ENCODE measurements around the gene CFHR4. TPM values are rescaled to one million over a fixed set of nuclear protein-coding genes. Genes with fewer than 3 reads are reported as not detected.
A peak's percentile ranks its signal among the peaks of the same experiment; 100 is the strongest.

Gene CFHR4
- total and polyA plus RNA-seq, 2 donors (not counting 1 experiment from before 2014, with no cell fraction given) = not detected

DNA sequence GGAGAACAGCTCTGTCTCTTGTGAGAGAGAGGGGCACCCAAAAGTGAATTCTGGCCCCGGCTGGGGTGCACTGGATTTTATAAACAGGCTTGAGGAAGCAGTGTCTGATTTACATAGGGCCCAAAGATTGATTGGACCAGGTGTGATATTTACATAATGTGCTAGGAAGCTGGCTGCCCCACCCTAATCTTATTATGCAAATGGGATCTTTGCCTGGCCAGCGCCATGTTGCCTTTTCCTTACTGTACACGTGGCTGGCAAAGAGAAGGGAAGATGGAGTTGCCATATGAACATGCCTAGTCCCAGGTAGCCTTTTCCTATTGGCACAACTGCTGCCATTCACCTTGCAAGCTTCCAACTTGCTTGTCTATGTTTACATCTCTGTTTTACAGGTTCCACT, 29.0 kb upstream of the CFHR4 start:
- Histone ChIP-seq H3K36me3 (replicated peaks in 1 of 2; ENCODE audit: control extremely low read depth in 1 of 2, control insufficient read depth in 1 of 2, extremely low read depth in 1 of 2, insufficient read depth in 2 of 2, low read length in 1 of 2) (no peaks in the 10 kb centered on the region), H4K20me1 (ENCODE audit: control insufficient read depth, insufficient read depth, low read length, poor library complexity, severe bottlenecking) (no peaks in the 10 kb centered on the region), H2AFZ (ENCODE audit: insufficient read depth, low read depth, low read length, poor library complexity, severe bottlenecking) (no peak overlapping the region), H3K9me3 (ENCODE audit: control extremely low read depth in 1 of 3, control insufficient read depth in 2 of 3, insufficient read depth in 1 of 3, low read length in 2 of 3) (no peaks in the 10 kb centered on the region), H3K9ac (ENCODE audit: low read length) (no peak overlapping the region), H3K27ac (ENCODE audit: low read length in 2 of 2) (no peak overlapping the region), H3K79me2 (ENCODE audit: control insufficient read depth, insufficient read depth, low read length) (no peaks in the 10 kb centered on the region), H3K4me2 (replicated peaks; ENCODE audit: low read depth, low read length, poor library complexity, severe bottlenecking) (no peak overlapping the region), H3K4me1 (ENCODE audit: control insufficient read depth in 2 of 2, insufficient read depth in 2 of 2, low read length in 2 of 2) (no peaks in the 10 kb centered on the region), H3K4me3 (ENCODE audit: control extremely low read depth in 1 of 5, extremely low read depth in 1 of 5, insufficient read depth in 1 of 5, low read depth in 2 of 5, low read length in 4 of 5) (no peak overlapping the region), H3K27me3 (replicated peaks in 1 of 4; ENCODE audit: control extremely low read depth in 1 of 4, control insufficient read depth in 3 of 4, insufficient read depth in 4 of 4, low read length in 3 of 4) (no peaks in the 10 kb centered on the region)
- H3K27ac Mint-ChIP-seq = no peak overlapping the region
- intact Hi-C loops (cut with micrococcal nuclease) = no loop called here
- TF ChIP-seq EZH2 (IDR thresholded peaks at IDR 0.05; ENCODE audit: borderline replicate concordance, insufficient read depth, low read depth, low read length, poor library complexity, severe bottlenecking) = no peak
- TF ChIP-seq, protein P1, sequence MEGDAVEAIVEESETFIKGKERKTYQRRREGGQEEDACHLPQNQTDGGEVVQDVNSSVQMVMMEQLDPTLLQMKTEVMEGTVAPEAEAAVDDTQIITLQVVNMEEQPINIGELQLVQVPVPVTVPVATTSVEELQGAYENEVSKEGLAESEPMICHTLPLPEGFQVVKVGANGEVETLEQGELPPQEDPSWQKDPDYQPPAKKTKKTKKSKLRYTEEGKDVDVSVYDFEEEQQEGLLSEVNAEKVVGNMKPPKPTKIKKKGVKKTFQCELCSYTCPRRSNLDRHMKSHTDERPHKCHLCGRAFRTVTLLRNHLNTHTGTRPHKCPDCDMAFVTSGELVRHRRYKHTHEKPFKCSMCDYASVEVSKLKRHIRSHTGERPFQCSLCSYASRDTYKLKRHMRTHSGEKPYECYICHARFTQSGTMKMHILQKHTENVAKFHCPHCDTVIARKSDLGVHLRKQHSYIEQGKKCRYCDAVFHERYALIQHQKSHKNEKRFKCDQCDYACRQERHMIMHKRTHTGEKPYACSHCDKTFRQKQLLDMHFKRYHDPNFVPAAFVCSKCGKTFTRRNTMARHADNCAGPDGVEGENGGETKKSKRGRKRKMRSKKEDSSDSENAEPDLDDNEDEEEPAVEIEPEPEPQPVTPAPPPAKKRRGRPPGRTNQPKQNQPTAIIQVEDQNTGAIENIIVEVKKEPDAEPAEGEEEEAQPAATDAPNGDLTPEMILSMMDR (IDR thresholded peaks at IDR 0.05) = no peak
- H3K4me3 Mint-ChIP-seq = no peak overlapping the region
- DNase-seq = no peak
- ATAC-seq (ENCODE audit: low read depth) = no peak
- POLR2A ChIA-PET = no interaction called here
- CTCF ChIA-PET = no interaction called here
- H3K9me3 Mint-ChIP-seq (ENCODE audit: insufficient read depth) = peaks cover 9% of the 10 kb centered on the region
- 56% methylated on average over 3 of the region's 3 CpGs for WGBS (ENCODE audit: insufficient coverage)
- no peaks in the 10 kb centered on the region for H3K4me1 Mint-ChIP-seq
- no peaks in the 10 kb centered on the region for H3K27me3 Mint-ChIP-seq

DNA sequence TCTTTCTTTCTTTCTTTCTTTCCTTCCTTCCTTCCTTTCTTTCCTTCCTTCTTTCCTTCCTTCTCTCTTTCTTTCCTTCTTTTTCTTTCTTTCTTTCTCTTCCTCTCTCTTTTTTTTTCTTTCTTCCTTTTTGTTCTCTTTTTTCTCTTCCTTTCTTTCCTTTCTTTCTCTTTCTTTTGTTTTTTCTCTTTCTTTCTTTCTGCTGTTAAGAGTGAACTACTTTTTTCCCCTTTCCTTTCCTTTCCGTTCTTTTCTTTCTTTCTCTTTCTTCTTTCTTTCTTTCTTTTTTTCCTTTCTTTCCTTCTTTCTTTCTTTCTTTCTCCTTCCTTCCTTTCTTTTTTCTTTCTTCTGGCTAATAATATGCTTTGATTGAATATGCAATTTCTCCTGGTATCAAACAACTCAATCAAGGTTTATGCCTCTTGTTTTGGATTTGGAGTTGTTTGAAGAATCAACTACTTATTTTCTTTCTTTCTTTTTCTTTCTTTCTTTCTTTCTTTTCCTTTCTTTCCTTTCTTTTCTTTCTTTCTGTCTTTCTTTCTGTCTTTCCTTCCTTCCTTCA, 27.4 kb upstream of the CFHR4 start:
- H3K4me2 ChIP-seq (replicated peaks; ENCODE audit: low read depth, low read length, poor library complexity, severe bottlenecking) = no peak overlapping the region
- H3K4me3 Mint-ChIP-seq = no peak overlapping the region
- no peak for ATAC-seq (ENCODE audit: low read depth)
- no peak overlapping the region for H2AFZ ChIP-seq (ENCODE audit: insufficient read depth, low read depth, low read length, poor library complexity, severe bottlenecking)
- CTCF ChIA-PET = no interaction called here
- H3K27me3 ChIP-seq (replicated peaks in 1 of 4; ENCODE audit: control extremely low read depth in 1 of 4, control insufficient read depth in 3 of 4, insufficient read depth in 4 of 4, low read length in 3 of 4) = no peaks in the 10 kb centered on the region
- WGBS (ENCODE audit: insufficient coverage) = no CpG with 5 or more reads among the region's 1 CpG
- H3K27ac Mint-ChIP-seq = no peak overlapping the region
- peaks cover 9% of the 10 kb centered on the region for H3K9me3 Mint-ChIP-seq (ENCODE audit: insufficient read depth)
- intact Hi-C loops (cut with micrococcal nuclease) = no loop called here
- no peak for TF ChIP-seq EZH2 (IDR thresholded peaks at IDR 0.05; ENCODE audit: borderline replicate concordance, insufficient read depth, low read depth, low read length, poor library complexity, severe bottlenecking)
- TF ChIP-seq, protein P1 (IDR thresholded peaks at IDR 0.05) = peak; percentile 41
- no peak for DNase-seq
- H3K36me3 ChIP-seq (replicated peaks in 1 of 2; ENCODE audit: control extremely low read depth in 1 of 2, control insufficient read depth in 1 of 2, extremely low read depth in 1 of 2, insufficient read depth in 2 of 2, low read length in 1 of 2) = no peaks in the 10 kb centered on the region
- no peaks in the 10 kb centered on the region for H3K4me1 Mint-ChIP-seq
- no peaks in the 10 kb centered on the region for H3K4me1 ChIP-seq (ENCODE audit: control insufficient read depth in 2 of 2, insufficient read depth in 2 of 2, low read length in 2 of 2)
- H3K79me2 ChIP-seq (ENCODE audit: control insufficient read depth, insufficient read depth, low read length) = no peaks in the 10 kb centered on the region
- no peaks in the 10 kb centered on the region for H3K9me3 ChIP-seq (ENCODE audit: control extremely low read depth in 1 of 3, control insufficient read depth in 2 of 3, insufficient read depth in 1 of 3, low read length in 2 of 3)
- no peaks in the 10 kb centered on the region for H4K20me1 ChIP-seq (ENCODE audit: control insufficient read depth, insufficient read depth, low read length, poor library complexity, severe bottlenecking)
- no peaks in the 10 kb centered on the region for H3K27me3 Mint-ChIP-seq
- no peak overlapping the region for H3K9ac ChIP-seq (ENCODE audit: low read length)
- H3K4me3 ChIP-seq (ENCODE audit: control extremely low read depth in 1 of 5, extremely low read depth in 1 of 5, insufficient read depth in 1 of 5, low read depth in 2 of 5, low read length in 4 of 5) = no peak overlapping the region
- H3K27ac ChIP-seq (ENCODE audit: low read length in 2 of 2) = no peak overlapping the region
- POLR2A ChIA-PET = no interaction called here
